Stomach (tissue), 4 donors: Measurements from ENCODE around the gene SPTLC1.

ENCODE experiments used
- CTCF ChIP-seq, 7 experiments: fragments of 450-650 bp in 4 of 7; fragments of 200-600 bp in 3 of 7; sonication (generic) in 3 of 7; IDR thresholded peaks; one replicate each; pipeline ENCODE4 v1.5.1; 2016 to 2019; ENCODE audit warnings: antibody characterized with exemption in 7 of 7, control low read depth in 2 of 7, mild to moderate bottlenecking in 1 of 7
- EP300 ChIP-seq: sonication (generic); formaldehyde crosslinking; IDR thresholded peaks from one replicate; pipeline ENCODE4 v1.6.1; 2017; ENCODE audit warnings: antibody characterized with exemption

DNA sequence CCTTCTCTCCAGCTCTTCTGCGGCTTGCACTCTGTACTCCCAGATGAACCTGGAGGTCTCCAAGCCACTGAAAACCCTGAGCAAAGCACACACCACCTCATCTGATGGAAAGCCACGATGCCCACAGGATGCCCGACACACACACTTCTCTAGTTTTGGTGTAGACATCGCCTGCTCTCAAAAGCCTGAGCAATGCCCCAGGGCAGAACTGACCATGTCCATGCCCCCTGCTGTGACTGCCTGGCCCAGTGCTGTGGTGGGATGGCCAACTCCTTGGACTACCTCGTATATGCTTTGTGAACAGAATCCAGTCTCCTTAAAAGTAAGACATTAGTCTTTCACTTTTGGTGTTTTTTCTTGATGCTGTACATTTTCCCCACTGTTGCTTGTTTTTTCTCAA is 81.2 kb downstream of the SPTLC1 start:
- no peak for TF ChIP-seq CTCF (IDR thresholded peaks at IDR 0.05)
- no peak for TF ChIP-seq EP300
